ENCODE measurements around the gene NEMP1. TPM values are rescaled to one million over a fixed set of nuclear protein-coding genes. Genes with fewer than 3 reads are reported as not detected.

Gene NEMP1
- total RNA-seq, 1 donor from 2014 or later: 14.1 TPM

GRCh38 chr12:57109207-57110103, 30.9 kb upstream of the NEMP1 start:
- no peaks in the 10 kb centered on the region for H3K9me3 ChIP-seq
- H3K27ac ChIP-seq: peak overlapping the region; percentile 99
- H3K36me3 ChIP-seq: peaks cover 48% of the 10 kb centered on the region
- no peaks in the 10 kb centered on the region for H3K27me3 ChIP-seq
- peak overlapping the region; percentile 96 for H3K4me3 ChIP-seq
- no peak for TF ChIP-seq CTCF (IDR thresholded peaks at IDR 0.05)
- intact Hi-C loops (cut with DNase I): loop anchor here (5.0 kb wide), 1 partner anchor 37 kb away; no protein-coding TSS in a partner anchor
- no peak for DNase-seq
- peaks cover 31% of the 10 kb centered on the region for H3K4me1 ChIP-seq
- ATAC-seq: no peak

- DNase-seq: no peak
- Histone ChIP-seq H3K36me3 (peaks cover 63% of the 10 kb centered on the region), H3K27me3 (no peaks in the 10 kb centered on the region), H3K9me3 (no peaks in the 10 kb centered on the region), H3K4me3 (no peak overlapping the region), H3K27ac (no peak overlapping the region), H3K4me1 (peaks cover 27% of the 10 kb centered on the region)
- no peak for ATAC-seq
- TF ChIP-seq CTCF (IDR thresholded peaks at IDR 0.05): no peak
- intact Hi-C loops (cut with DNase I): loop anchor here (5.0 kb wide), 1 partner anchor 35 kb away; no protein-coding TSS in a partner anchor
Measured at GRCh38 chr12:57107456-57108155, 29.0 kb upstream of the NEMP1 start.

GRCh38 chr12:57106021-57106708, 27.6 kb upstream of the NEMP1 start:
- no peak for TF ChIP-seq CTCF (IDR thresholded peaks at IDR 0.05)
- Histone ChIP-seq H3K27ac (no peak overlapping the region), H3K4me1 (peaks cover 24% of the 10 kb centered on the region), H3K9me3 (no peaks in the 10 kb centered on the region), H3K27me3 (no peaks in the 10 kb centered on the region), H3K36me3 (peaks cover 74% of the 10 kb centered on the region), H3K4me3 (no peak overlapping the region)
- no peak for ATAC-seq
- intact Hi-C loops (cut with DNase I): loop anchor here (5.0 kb wide), 1 partner anchor 34 kb away; no protein-coding TSS in a partner anchor
- no peak for DNase-seq

GRCh38 chr12:57105011-57105753, 26.6 kb upstream of the NEMP1 start:
- TF ChIP-seq CTCF (IDR thresholded peaks at IDR 0.05): no peak
- Histone ChIP-seq H3K4me3 (no peak overlapping the region), H3K4me1 (peaks cover 24% of the 10 kb centered on the region), H3K36me3 (peaks cover 76% of the 10 kb centered on the region), H3K9me3 (no peaks in the 10 kb centered on the region), H3K27me3 (no peaks in the 10 kb centered on the region), H3K27ac (no peak overlapping the region)
- no peak for DNase-seq
- intact Hi-C loops (cut with DNase I): loop anchor here (5.0 kb wide), 1 partner anchor 33 kb away; no protein-coding TSS in a partner anchor
- ATAC-seq: no peak

Data from upper lobe of right lung (tissue), 1 donor.